ENCODE data around the gene FGFRL1. TPM values are rescaled to one million over a fixed set of nuclear protein-coding genes. Genes with fewer than 3 reads are reported as not detected.

Gene FGFRL1
- total and polyA plus RNA-seq, 4 donors = 13.4 to 31.1 (median 15.2) TPM

DNA sequence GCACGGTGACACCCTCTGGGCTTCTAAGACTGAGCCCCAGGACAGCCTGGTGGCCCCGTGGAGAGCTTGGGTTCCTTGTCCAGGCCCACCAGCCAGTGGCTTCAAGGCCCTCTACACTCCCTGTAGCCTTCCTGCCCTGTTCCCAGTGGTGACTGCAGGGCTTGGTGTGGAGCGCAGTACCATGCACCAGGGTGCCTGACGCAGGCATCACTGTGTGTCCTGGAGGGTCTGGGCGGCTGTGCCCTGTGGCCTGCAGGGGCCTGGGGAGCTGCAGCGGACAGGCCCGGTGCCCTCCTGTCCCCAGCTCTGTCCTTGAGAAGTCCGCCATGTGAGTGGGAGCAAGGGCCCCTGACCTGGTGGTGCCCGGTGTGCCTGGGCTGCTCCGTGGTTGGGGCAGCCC lies 4.3 kb downstream of the FGFRL1 start:
- H3K9ac ChIP-seq (ENCODE audit: insufficient read depth in 1 of 2, low read length in 2 of 2) = no peak overlapping the region
- DNase-seq = no peak
- no peak overlapping the region for H3K4me3 ChIP-seq
- H3K4me1 ChIP-seq (ENCODE audit: control insufficient read depth in 5 of 5, insufficient read depth in 5 of 5, low read length in 5 of 5) = peaks cover 0 to 13% (median 11%) of the 10 kb centered on the region in 5 donors
- peaks cover 0 to 2% (median 0%) of the 10 kb centered on the region in 4 donors for H3K36me3 ChIP-seq (ENCODE audit: control insufficient read depth in 4 of 4, insufficient read depth in 4 of 4, low read length in 4 of 4)
- 94 to 99% methylated on average over 10 of the region's 10 CpGs for WGBS, 2 donors
- H3K27me3 ChIP-seq (ENCODE audit: control insufficient read depth in 3 of 3, insufficient read depth in 3 of 3, low read length in 2 of 3) = no peaks in the 10 kb centered on the region
- H3K27ac ChIP-seq (ENCODE audit: low read depth in 1 of 2, low read length in 1 of 2) = no peak overlapping the region
- no peaks in the 10 kb centered on the region for H3K9me3 ChIP-seq (ENCODE audit: control insufficient read depth in 4 of 4, insufficient read depth in 3 of 4, low read length in 3 of 4)
- no peak for ATAC-seq (ENCODE audit: insufficient read depth, low FRiP score)
- TF ChIP-seq, protein P1, sequence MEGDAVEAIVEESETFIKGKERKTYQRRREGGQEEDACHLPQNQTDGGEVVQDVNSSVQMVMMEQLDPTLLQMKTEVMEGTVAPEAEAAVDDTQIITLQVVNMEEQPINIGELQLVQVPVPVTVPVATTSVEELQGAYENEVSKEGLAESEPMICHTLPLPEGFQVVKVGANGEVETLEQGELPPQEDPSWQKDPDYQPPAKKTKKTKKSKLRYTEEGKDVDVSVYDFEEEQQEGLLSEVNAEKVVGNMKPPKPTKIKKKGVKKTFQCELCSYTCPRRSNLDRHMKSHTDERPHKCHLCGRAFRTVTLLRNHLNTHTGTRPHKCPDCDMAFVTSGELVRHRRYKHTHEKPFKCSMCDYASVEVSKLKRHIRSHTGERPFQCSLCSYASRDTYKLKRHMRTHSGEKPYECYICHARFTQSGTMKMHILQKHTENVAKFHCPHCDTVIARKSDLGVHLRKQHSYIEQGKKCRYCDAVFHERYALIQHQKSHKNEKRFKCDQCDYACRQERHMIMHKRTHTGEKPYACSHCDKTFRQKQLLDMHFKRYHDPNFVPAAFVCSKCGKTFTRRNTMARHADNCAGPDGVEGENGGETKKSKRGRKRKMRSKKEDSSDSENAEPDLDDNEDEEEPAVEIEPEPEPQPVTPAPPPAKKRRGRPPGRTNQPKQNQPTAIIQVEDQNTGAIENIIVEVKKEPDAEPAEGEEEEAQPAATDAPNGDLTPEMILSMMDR (IDR thresholded peaks at IDR 0.05; ENCODE audit: control extremely low read depth, extremely low read depth) = no peak

DNA sequence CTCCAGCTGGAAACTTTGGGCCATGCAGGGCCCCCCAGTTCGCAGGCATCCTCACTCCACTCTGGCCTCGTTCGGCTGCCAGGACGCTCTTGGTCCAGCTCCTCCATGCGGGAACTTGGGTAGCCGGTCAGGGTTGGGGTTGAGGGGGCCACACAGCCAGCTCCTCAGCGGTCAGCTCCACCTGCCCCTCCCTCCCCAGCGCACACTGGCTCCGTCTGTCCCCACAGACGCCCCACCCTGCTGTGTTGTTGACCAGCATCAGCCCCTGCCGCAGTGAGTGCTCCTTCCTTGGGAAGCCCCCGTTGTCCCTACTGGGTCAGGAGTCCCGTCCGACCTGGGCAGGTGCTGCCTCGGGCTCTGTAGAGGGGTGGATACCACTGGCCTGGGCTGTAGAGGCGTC lies 5.8 kb downstream of the FGFRL1 start:
- Histone ChIP-seq H3K4me3 (no peak overlapping the region), H3K36me3 (ENCODE audit: control insufficient read depth in 4 of 4, insufficient read depth in 4 of 4, low read length in 4 of 4) (peaks cover 0 to 2% (median 0%) of the 10 kb centered on the region in 4 donors), H3K9ac (ENCODE audit: insufficient read depth in 1 of 2, low read length in 2 of 2) (no peak overlapping the region), H3K27ac (ENCODE audit: low read depth in 1 of 2, low read length in 1 of 2) (no peak overlapping the region), H3K9me3 (ENCODE audit: control insufficient read depth in 4 of 4, insufficient read depth in 3 of 4, low read length in 3 of 4) (no peaks in the 10 kb centered on the region), H3K27me3 (ENCODE audit: control insufficient read depth in 3 of 3, insufficient read depth in 3 of 3, low read length in 2 of 3) (no peaks in the 10 kb centered on the region), H3K4me1 (ENCODE audit: control insufficient read depth in 5 of 5, insufficient read depth in 5 of 5, low read length in 5 of 5) (peaks cover 0 to 11% (median 8%) of the 10 kb centered on the region in 5 donors)
- ATAC-seq (ENCODE audit: insufficient read depth, low FRiP score) (no peak), DNase-seq (no peak)
- 84 to 93% methylated on average over 15 to 16 of the region's 16 CpGs for WGBS, 2 donors
- TF ChIP-seq, protein P1 (IDR thresholded peaks at IDR 0.05; ENCODE audit: control extremely low read depth, extremely low read depth) = no peak

DNA sequence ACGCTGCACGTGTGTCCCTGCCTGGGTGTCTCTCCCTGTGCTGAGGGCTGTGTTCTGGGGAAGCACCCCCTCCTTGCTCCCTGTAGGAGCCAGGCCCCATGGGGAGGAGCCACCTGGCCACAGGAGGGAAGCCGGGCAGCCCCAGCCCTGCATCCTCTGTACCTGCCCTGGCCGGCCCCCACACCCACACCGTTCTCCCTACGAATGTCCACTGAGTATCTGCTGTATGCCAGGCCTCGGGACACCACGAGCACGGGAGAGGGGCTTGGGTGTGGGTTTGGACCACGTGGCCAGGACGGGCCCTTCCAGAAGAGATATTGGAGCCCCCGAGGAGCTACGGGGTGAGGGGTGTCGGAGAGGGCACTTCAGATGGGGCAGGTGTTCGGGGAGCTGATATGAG lies 6.3 kb downstream of the FGFRL1 start:
- Histone ChIP-seq H3K36me3 (ENCODE audit: control insufficient read depth in 4 of 4, insufficient read depth in 4 of 4, low read length in 4 of 4) (peaks cover 0 to 3% (median 0%) of the 10 kb centered on the region in 4 donors), H3K9me3 (ENCODE audit: control insufficient read depth in 4 of 4, insufficient read depth in 3 of 4, low read length in 3 of 4) (no peaks in the 10 kb centered on the region), H3K4me3 (no peak overlapping the region), H3K27me3 (ENCODE audit: control insufficient read depth in 3 of 3, insufficient read depth in 3 of 3, low read length in 2 of 3) (no peaks in the 10 kb centered on the region), H3K4me1 (ENCODE audit: control insufficient read depth in 5 of 5, insufficient read depth in 5 of 5, low read length in 5 of 5) (peaks cover 0 to 11% (median 3%) of the 10 kb centered on the region in 5 donors), H3K27ac (ENCODE audit: low read depth in 1 of 2, low read length in 1 of 2) (no peak overlapping the region), H3K9ac (ENCODE audit: insufficient read depth in 1 of 2, low read length in 2 of 2) (no peak overlapping the region)
- DNase-seq = no peak
- TF ChIP-seq, protein P1 (IDR thresholded peaks at IDR 0.05; ENCODE audit: control extremely low read depth, extremely low read depth) = no peak
- no peak for ATAC-seq (ENCODE audit: insufficient read depth, low FRiP score)
- WGBS, 2 donors = 87 to 91% methylated on average over 15 of the region's 15 CpGs
